ENCODE results near the gene AASDH.

GRCh38 chr4:56288663-56289062 is 98.6 kb downstream of the AASDH start:
- TF ChIP-seq CBX2 (IDR thresholded peaks at IDR 0.05; ENCODE audit: borderline replicate concordance, low read depth), result no peak
- TF ChIP-seq CTCF (IDR thresholded peaks at IDR 0.05), result no peak
- TF ChIP-seq POLR2A (IDR thresholded peaks at IDR 0.05; ENCODE audit: low read length), result no peak
- no peak for TF ChIP-seq ZFP36 (IDR thresholded peaks at IDR 0.05; ENCODE audit: borderline replicate concordance, partially characterized antibody)
- TF ChIP-seq CEBPB (IDR thresholded peaks at IDR 0.05), result no peak
- no peak for TF ChIP-seq EP300 (IDR thresholded peaks at IDR 0.05)
- no peak for TF ChIP-seq REST (IDR thresholded peaks at IDR 0.05)
- no peak for TF ChIP-seq RAD21 (conservative IDR thresholded peaks at IDR 0.05 in 1 of 2, IDR thresholded peaks at IDR 0.05 in 1 of 2)
- TF ChIP-seq HDAC2 (IDR thresholded peaks at IDR 0.05), result no peak
- TF ChIP-seq E2F6 (IDR thresholded peaks at IDR 0.05; ENCODE audit: borderline replicate concordance, low read depth), result no peak
